Caco-2 (cell line): ENCODE measurements around the gene OR9Q1. TPM values are rescaled to one million over a fixed set of nuclear protein-coding genes. Genes with fewer than 3 reads are reported as not detected.

Experiments
- BruUV-seq: library from RNA; stranded (reverse); fragments of 400-500 nt; replicated peaks from 2 replicates; lab custom pipeline; 2021; lab: Mats Ljungman, UMichigan
- CTCF ChIA-PET: fragments of 300-600 bp; sonication (Branson Sonifier 250); formaldehyde crosslinking; loops from one replicate; lab custom pipeline; 2022; ENCODE audit warnings: antibody characterized with exemption; lab: Charles Lee
- POLR2A ChIA-PET: fragments of 300-600 bp; sonication (Branson Sonifier 250); formaldehyde crosslinking; loops from one replicate; lab custom pipeline; 2022; ENCODE audit warnings: antibody characterized with exemption; lab: Charles Lee
- DNase-seq, 2 experiments: peaks; one replicate each; pipeline versions ENCODE4 v3.0.0 to v3.0.0-alpha.2; 2020 to 2022
- H3K27me3 ChIP-seq: replicated peaks from 2 replicates; pipeline ENCODE4 v1.6.0; 2011; ENCODE audit warnings: low read length; ENCODE audit not compliant: control insufficient read depth, insufficient read depth
- H3K36me3 ChIP-seq: 2 replicates; pipeline ENCODE4 v1.5.1; 2011; ENCODE audit warnings: low read length; ENCODE audit not compliant: control insufficient read depth, insufficient read depth
- H3K4me1 ChIP-seq: fragments of 250-450 bp; sonication (Bioruptor Pico); 2 replicates; pipeline ENCODE4 v1.5.1; 2020; ENCODE audit warnings: mild to moderate bottlenecking
- H3K4me3 ChIP-seq: 2 replicates; pipeline ENCODE4 v1.5.1; 2011; ENCODE audit warnings: low read depth, mild to moderate bottlenecking, control low read depth, low read length
- H3K9me3 ChIP-seq: fragments of 250-450 bp; sonication (Bioruptor Pico); 2 replicates; pipeline ENCODE4 v1.5.1; 2020; ENCODE audit warnings: mild to moderate bottlenecking, moderate library complexity
- H3K27ac Mint-ChIP-seq: one replicate; pipeline ENCODE4 v1.8.0; 2022; ENCODE audit warnings: mixed read lengths; ENCODE audit not compliant: unreplicated experiment
- H3K27me3 Mint-ChIP-seq: one replicate; pipeline ENCODE4 v1.8.0; 2022; ENCODE audit warnings: mixed read lengths; ENCODE audit not compliant: insufficient read depth, unreplicated experiment
- H3K36me3 Mint-ChIP-seq: one replicate; pipeline ENCODE4 v1.8.0; 2022; ENCODE audit warnings: mild to moderate bottlenecking, mixed read lengths; ENCODE audit not compliant: insufficient read depth, unreplicated experiment
- H3K4me1 Mint-ChIP-seq: one replicate; pipeline ENCODE4 v1.8.0; 2022; ENCODE audit warnings: low read depth, mixed read lengths; ENCODE audit not compliant: unreplicated experiment
- H3K4me3 Mint-ChIP-seq: one replicate; pipeline ENCODE4 v1.8.0; 2022; ENCODE audit warnings: mild to moderate bottlenecking, moderate library complexity, mixed read lengths; ENCODE audit not compliant: unreplicated experiment
- H3K9me3 Mint-ChIP-seq: one replicate; pipeline ENCODE4 v1.8.0; 2022; ENCODE audit warnings: mixed read lengths; ENCODE audit not compliant: unreplicated experiment
- CTCF ChIP-seq, 2 experiments: fragments of 200-600 bp in 1 of 2; IDR thresholded peaks; 1 replicate in 1 of 2; 2 replicates in 1 of 2; pipeline versions ENCODE4 v1.5.1 to v1.8.0; 2011 to 2022; ENCODE audit warnings: antibody characterized with exemption in 1 of 2, control low read depth in 1 of 2, inconsistent platforms in 1 of 2, low read depth in 1 of 2, low read length in 1 of 2, mild to moderate bottlenecking in 1 of 2, moderate library complexity in 1 of 2; ENCODE audit not compliant: insufficient read depth in 1 of 2, severe bottlenecking in 1 of 2, unreplicated experiment in 1 of 2
- intact Hi-C: fragments of 100-400 bp; cut with micrococcal nuclease; formaldehyde crosslinking; loops from one replicate; pipeline ENCODE4 v1.10.0; 2022; ENCODE audit not compliant: unreplicated experiment
- total RNA-seq: library from RNA; stranded (reverse); gene quantifications from 2 replicates; pipeline ENCODE4 v1.2.3, GENCODE V29; 2022

Gene OR9Q1
- total RNA-seq, 1 experiment from 2014 or later = not detected

- Histone ChIP-seq H3K36me3 (no peaks in the 10 kb centered on the region), H3K27me3 (no peaks in the 10 kb centered on the region), H3K4me1 (no peaks in the 10 kb centered on the region), H3K4me3 (no peak overlapping the region), H3K9me3 (no peaks in the 10 kb centered on the region)
- no peaks in the 10 kb centered on the region for H3K4me1 Mint-ChIP-seq
- H3K27me3 Mint-ChIP-seq = no peaks in the 10 kb centered on the region
- H3K27ac Mint-ChIP-seq = no peak overlapping the region
- no peaks in the 10 kb centered on the region for H3K36me3 Mint-ChIP-seq
- intact Hi-C loops = no loop called here
- no peak for TF ChIP-seq CTCF (IDR thresholded peaks at IDR 0.05; ENCODE audit: insufficient read depth in 1 of 2, low read depth in 1 of 2, low read length in 1 of 2, severe bottlenecking in 1 of 2, unreplicated experiment in 1 of 2)
- ChIA-PET POLR2A (no interaction called here), CTCF (no interaction called here)
- BruUV-seq = no TSS peak
- H3K9me3 Mint-ChIP-seq = no peaks in the 10 kb centered on the region
- no peak overlapping the region for H3K4me3 Mint-ChIP-seq
- no peak for DNase-seq
Observed at GRCh38 chr11:58027341-58027740, 3.7 kb downstream of the OR9Q1 start.

GRCh38 chr11:58028687-58029411, 5.2 kb downstream of the OR9Q1 start:
- H3K4me3 Mint-ChIP-seq = no peak overlapping the region
- Histone ChIP-seq H3K27me3 (no peaks in the 10 kb centered on the region; the same call in 1 of the 2 replicates), H3K36me3 (no peaks in the 10 kb centered on the region), H3K9me3 (no peaks in the 10 kb centered on the region), H3K4me3 (no peak overlapping the region), H3K4me1 (no peaks in the 10 kb centered on the region)
- CTCF ChIA-PET = no interaction called here
- no TSS peak for BruUV-seq
- H3K27ac Mint-ChIP-seq = no peak overlapping the region
- no peaks in the 10 kb centered on the region for H3K9me3 Mint-ChIP-seq
- H3K4me1 Mint-ChIP-seq = no peaks in the 10 kb centered on the region
- intact Hi-C loops = no loop called here
- no peak for DNase-seq
- no peak for TF ChIP-seq CTCF (IDR thresholded peaks at IDR 0.05; ENCODE audit: insufficient read depth in 1 of 2, low read depth in 1 of 2, low read length in 1 of 2, severe bottlenecking in 1 of 2, unreplicated experiment in 1 of 2)
- H3K36me3 Mint-ChIP-seq = no peaks in the 10 kb centered on the region
- POLR2A ChIA-PET = no interaction called here
- no peaks in the 10 kb centered on the region for H3K27me3 Mint-ChIP-seq

- POLR2A ChIA-PET = no interaction called here
- H3K36me3 ChIP-seq = no peaks in the 10 kb centered on the region
- Mint-ChIP-seq H3K4me3 (no peak within 1 kb of the TSS), H3K9me3 (peaks cover 9% of the 10 kb centered on the region), H3K36me3 (no peaks in the 10 kb centered on the region), H3K27ac (no peak within 1 kb of the TSS), H3K4me1 (no peaks in the 10 kb centered on the region), H3K27me3 (no peaks in the 10 kb centered on the region)
- no peaks in the 10 kb centered on the region; the same call in 1 of the 2 replicates for H3K27me3 ChIP-seq
- DNase-seq = no peak
- CTCF ChIA-PET = interaction anchor here (0.6 kb wide), 1 partner anchor 484 kb away, joined by 4 read pairs; no protein-coding TSS in a partner anchor
- TF ChIP-seq CTCF (IDR thresholded peaks at IDR 0.05; ENCODE audit: insufficient read depth in 1 of 2, low read depth in 1 of 2, low read length in 1 of 2, severe bottlenecking in 1 of 2, unreplicated experiment in 1 of 2) = no peak
- intact Hi-C loops = no loop called here
- no peaks in the 10 kb centered on the region for H3K4me1 ChIP-seq
- no TSS peak for BruUV-seq
- no peak within 1 kb of the TSS for H3K4me3 ChIP-seq
- H3K9me3 ChIP-seq = no peaks in the 10 kb centered on the region
Observed at GRCh38 chr11:58030653-58031052, 7.0 kb downstream of the OR9Q1 start, which contains the start of gene OR6Q1. Gene OR6Q1 (plus strand): TSS chr11:58030953. CDS start chr11:58030953, 0 bp downstream.
